Measurements from ENCODE around the gene MLXIPL.
"Not testable (repeated sequence)": the region's sequence is repeated elsewhere in the genome, so short reads cannot be mapped to it uniquely, and the experiment has no call there.

- not testable (repeated sequence) for TF ChIP-seq CTCF (IDR thresholded peaks at IDR 0.05; ENCODE audit: extremely low read depth in 1 of 2, insufficient read depth in 1 of 2, low read depth in 1 of 2, low read length in 2 of 2); JUN (IDR thresholded peaks at IDR 0.05; ENCODE audit: borderline replicate concordance, insufficient read depth, insufficient read length, low read depth); EZH2 (IDR thresholded peaks at IDR 0.05; ENCODE audit: borderline replicate concordance, low read depth, low read length, severe bottlenecking); POLR2A (IDR thresholded peaks at IDR 0.05; ENCODE audit: low read depth, low read length); POLR2AphosphoS5 (IDR thresholded peaks at IDR 0.05; ENCODE audit: insufficient read depth, low read depth, low read length); MYC (IDR thresholded peaks at IDR 0.05; ENCODE audit: low read depth, low read length)
Measured at GRCh38 chr7:73655309-73655708, 31.0 kb upstream of the MLXIPL start.

Measured in endothelial cell of umbilical vein (primary cell).